GM19467 (cell line): Measurements from ENCODE around the gene SCLT1.

Experiments
- ATAC-seq: cut with Tn5 transposase; IDR thresholded peaks from one replicate; pipeline ENCODE4 v1.9.1; 2021; ENCODE audit warnings: mild to moderate bottlenecking, moderate library complexity; ENCODE audit not compliant: unreplicated experiment

SCLT1 gene

DNA sequence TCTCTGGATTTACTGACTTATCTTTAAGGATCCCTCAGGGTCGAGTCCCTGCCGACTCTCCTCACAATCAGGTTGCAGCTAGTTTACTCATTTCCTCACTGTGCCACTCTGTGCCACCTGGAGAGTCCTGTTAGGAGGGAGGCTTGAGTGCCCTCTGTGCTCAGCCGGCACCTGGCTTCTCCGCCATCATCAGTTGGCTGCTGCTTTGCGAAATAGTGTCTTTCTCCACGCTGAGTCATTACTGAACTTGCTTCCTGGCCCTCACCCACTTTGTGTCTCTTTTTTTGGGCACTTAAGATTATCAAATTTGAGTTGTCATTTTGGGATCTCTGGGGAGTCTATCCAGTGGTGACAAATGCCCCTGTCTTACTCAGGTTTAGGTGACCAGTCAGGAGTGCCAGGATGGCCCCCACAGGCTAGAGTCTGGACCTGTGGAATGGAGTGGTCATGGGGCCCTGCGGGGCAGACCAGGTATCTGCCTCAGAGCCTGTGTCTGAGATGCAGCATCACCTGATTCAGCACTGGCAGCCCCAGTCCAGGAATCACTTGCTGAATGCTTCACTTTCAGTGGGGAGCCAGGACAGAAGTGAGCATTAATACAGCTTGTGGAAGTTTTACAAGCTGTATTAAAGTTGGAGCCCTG is 246.1 kb downstream of the SCLT1 start:
- ATAC-seq = no peak

GRCh38 chr4:128846063-128846462 is 247.3 kb downstream of the SCLT1 start:
- no peak for ATAC-seq

- no peak for ATAC-seq
These were observed 248.4 kb downstream of the SCLT1 start for GRCh38 chr4:128844931-128845330.

GRCh38 chr4:128841402-128841801 is 251.9 kb downstream of the SCLT1 start:
- no peak for ATAC-seq

- ATAC-seq = no peak
These were observed 252.5 kb downstream of the SCLT1 start for GRCh38 chr4:128840711-128841318.

DNA sequence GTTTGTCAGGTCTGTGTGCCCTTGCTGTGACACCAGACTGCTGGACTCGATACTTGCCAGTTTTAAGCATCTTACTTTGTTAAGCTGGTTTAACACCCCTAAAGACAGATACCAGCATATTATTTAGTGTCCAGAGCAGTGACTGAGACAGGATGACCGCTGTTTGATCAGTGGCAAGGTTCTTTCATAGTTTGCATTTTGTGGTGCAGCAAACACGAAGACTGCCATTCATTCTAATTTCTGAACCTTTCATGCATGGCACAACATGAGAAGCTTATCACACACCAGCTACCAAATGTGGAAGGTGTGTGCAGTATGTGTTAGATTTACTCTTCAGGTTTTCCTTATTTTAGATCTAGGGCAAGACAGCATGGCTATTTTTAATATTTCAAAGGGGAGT is 255.7 kb downstream of the SCLT1 start:
- ATAC-seq = no peak

GRCh38 chr4:128837198-128837597 is 256.1 kb downstream of the SCLT1 start:
- no peak for ATAC-seq

- ATAC-seq = no peak
These were observed 257.7 kb downstream of the SCLT1 start for GRCh38 chr4:128835498-128836222.
